ENCODE data around the gene CAND2.

DNA sequence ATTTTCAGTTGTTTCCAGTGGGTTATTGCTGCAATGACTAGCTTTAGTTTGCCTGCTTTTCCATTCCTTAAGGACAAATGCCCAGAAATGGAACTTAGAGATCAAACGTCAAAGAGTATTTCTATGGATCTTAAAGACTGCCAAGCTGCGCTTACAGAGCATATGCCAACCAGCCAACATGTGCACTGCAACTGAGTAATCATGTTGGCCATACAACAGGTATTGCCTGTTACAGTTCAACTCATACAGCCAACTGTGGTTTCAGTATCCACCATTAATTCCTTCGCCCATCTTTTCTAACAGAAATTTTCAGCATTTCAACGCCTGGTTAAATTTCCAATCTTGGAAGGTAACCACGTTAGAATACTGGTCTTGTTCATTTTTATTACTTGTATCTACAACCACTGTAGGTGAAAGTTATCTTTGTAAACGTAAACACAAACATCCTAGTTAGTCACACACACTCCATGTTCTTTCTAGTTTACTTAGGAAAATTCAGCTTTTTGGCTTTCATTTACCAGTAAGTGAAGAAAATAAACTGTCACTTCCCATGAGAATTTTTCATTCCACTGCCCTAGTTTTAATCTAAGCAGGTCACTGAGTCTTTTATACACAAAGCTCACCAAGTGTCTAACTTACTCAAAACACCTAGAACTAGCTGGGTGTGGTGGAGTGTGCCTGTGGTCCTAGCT is 41.0 kb downstream of the CAND2 start:
- TF ChIP-seq, protein P1, sequence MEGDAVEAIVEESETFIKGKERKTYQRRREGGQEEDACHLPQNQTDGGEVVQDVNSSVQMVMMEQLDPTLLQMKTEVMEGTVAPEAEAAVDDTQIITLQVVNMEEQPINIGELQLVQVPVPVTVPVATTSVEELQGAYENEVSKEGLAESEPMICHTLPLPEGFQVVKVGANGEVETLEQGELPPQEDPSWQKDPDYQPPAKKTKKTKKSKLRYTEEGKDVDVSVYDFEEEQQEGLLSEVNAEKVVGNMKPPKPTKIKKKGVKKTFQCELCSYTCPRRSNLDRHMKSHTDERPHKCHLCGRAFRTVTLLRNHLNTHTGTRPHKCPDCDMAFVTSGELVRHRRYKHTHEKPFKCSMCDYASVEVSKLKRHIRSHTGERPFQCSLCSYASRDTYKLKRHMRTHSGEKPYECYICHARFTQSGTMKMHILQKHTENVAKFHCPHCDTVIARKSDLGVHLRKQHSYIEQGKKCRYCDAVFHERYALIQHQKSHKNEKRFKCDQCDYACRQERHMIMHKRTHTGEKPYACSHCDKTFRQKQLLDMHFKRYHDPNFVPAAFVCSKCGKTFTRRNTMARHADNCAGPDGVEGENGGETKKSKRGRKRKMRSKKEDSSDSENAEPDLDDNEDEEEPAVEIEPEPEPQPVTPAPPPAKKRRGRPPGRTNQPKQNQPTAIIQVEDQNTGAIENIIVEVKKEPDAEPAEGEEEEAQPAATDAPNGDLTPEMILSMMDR (conservative IDR thresholded peaks at IDR 0.05 in 1 of 2, IDR thresholded peaks at IDR 0.05 in 1 of 2; ENCODE audit: low read depth in 1 of 2, low read length in 2 of 2), result no peak
- TF ChIP-seq EZH2 (IDR thresholded peaks at IDR 0.05; ENCODE audit: low read length, missing control alignments), result no peak

Data from fibroblast of lung (primary cell).